ENCODE results near the gene MAPKAPK2.

MAPKAPK2 gene

GRCh38 chr1:206699000-206699586, 14.4 kb downstream of the MAPKAPK2 start:
- CTCF ChIA-PET = no interaction called here
- no peaks in the 10 kb centered on the region for H3K9me3 ChIP-seq (ENCODE audit: control insufficient read depth, insufficient read depth, low read depth, low read length)
- POLR2A ChIA-PET = no interaction called here
- 0 out of 2 replicates have a peak, but pooled peaks cover 2% of the 10 kb centered on the region for H3K4me1 ChIP-seq (ENCODE audit: control insufficient read depth, insufficient read depth, low read length)
- H3K27ac ChIP-seq (ENCODE audit: extremely low read depth, low read depth, low read length) = no peak overlapping the region
- no peak for TF ChIP-seq PBX3 (CRISPR knock-in tag; IDR thresholded peaks at IDR 0.05)
- no peak for TF ChIP-seq ZNF692 (tag by site-specific recombination; IDR thresholded peaks at IDR 0.05)
- no peak for TF ChIP-seq ZEB2 (tag by site-specific recombination; IDR thresholded peaks at IDR 0.05)
- no peak for TF ChIP-seq ZNF391 (tag by site-specific recombination; IDR thresholded peaks at IDR 0.05; ENCODE audit: borderline replicate concordance, low read depth)
- TF ChIP-seq ZNF558 (tag by site-specific recombination; IDR thresholded peaks at IDR 0.05) = no peak
- TF ChIP-seq ZNF707 (tag by site-specific recombination; IDR thresholded peaks at IDR 0.05) = no peak
- TF ChIP-seq YY2 (tag by site-specific recombination; IDR thresholded peaks at IDR 0.05) = no peak
- no peak for TF ChIP-seq ZNF658 (tag by site-specific recombination; IDR thresholded peaks at IDR 0.05)
- no peak for TF ChIP-seq PRDM4 (tag by site-specific recombination; IDR thresholded peaks at IDR 0.05)
- no peak for TF ChIP-seq ZNF629 (tag by site-specific recombination; IDR thresholded peaks at IDR 0.05)
- H3K36me3 ChIP-seq (ENCODE audit: control insufficient read depth in 2 of 2, insufficient read depth in 1 of 2, low read length in 2 of 2) = peaks cover 0 to 6% of the 10 kb centered on the region in 2 experiments; a peak in 1 of 3 replicates
- no peak overlapping the region for H3K4me3 ChIP-seq (ENCODE audit: low read depth, low read length)

- no peak overlapping the region for H3K4me3 ChIP-seq (ENCODE audit: low read depth, low read length)
- POLR2A ChIA-PET = no interaction called here
- H3K27ac ChIP-seq (ENCODE audit: extremely low read depth, low read depth, low read length) = no peak overlapping the region
- no peaks in the 10 kb centered on the region for H3K9me3 ChIP-seq (ENCODE audit: control insufficient read depth, insufficient read depth, low read depth, low read length)
- TF ChIP-seq ZNF366 (tag by site-specific recombination; conservative IDR thresholded peaks at IDR 0.05) (peak; percentile 53), ZBTB44 (tag by site-specific recombination; IDR thresholded peaks at IDR 0.05) (no peak)
- CTCF ChIA-PET = interaction anchor here (0.7 kb wide), 2 partner anchors 26 to 921 kb away, joined by 3 read pairs; no protein-coding TSS in a partner anchor
- H3K36me3 ChIP-seq (ENCODE audit: control insufficient read depth in 2 of 2, insufficient read depth in 1 of 2, low read length in 2 of 2) = peaks cover 0 to 6% of the 10 kb centered on the region in 2 experiments; a peak in 1 of 3 replicates
- 0 out of 2 replicates have a peak, but pooled peaks cover 2% of the 10 kb centered on the region for H3K4me1 ChIP-seq (ENCODE audit: control insufficient read depth, insufficient read depth, low read length)
These were observed 14.9 kb downstream of the MAPKAPK2 start for GRCh38 chr1:206699626-206700025.

GRCh38 chr1:206700445-206701036, 15.8 kb downstream of the MAPKAPK2 start:
- CTCF ChIA-PET = interaction anchor here (0.5 to 1.3 kb wide), 6 partner anchors 14 to 920 kb away, joined by 3 to 4 read pairs (median 4); no protein-coding TSS in a partner anchor
- TF ChIP-seq ZFHX2 (tag by site-specific recombination; conservative IDR thresholded peaks at IDR 0.05) = no peak
- TF ChIP-seq PRDM10 (tag by site-specific recombination; IDR thresholded peaks at IDR 0.05) = peak; percentile 36; the same call in 1 of the 2 replicates
- TF ChIP-seq ZNF449 (tag by site-specific recombination; IDR thresholded peaks at IDR 0.05) = no peak
- TF ChIP-seq ZNF211 (tag by site-specific recombination; IDR thresholded peaks at IDR 0.05; ENCODE audit: low read depth) = no peak
- TF ChIP-seq SCRT2 (tag by site-specific recombination; IDR thresholded peaks at IDR 0.05) = peak; percentile 88

More at GRCh38 chr1:206700445-206701036, 15.8 kb downstream of the MAPKAPK2 start:
- no peaks in the 10 kb centered on the region for H3K9me3 ChIP-seq (ENCODE audit: control insufficient read depth, insufficient read depth, low read depth, low read length)
- H3K4me1 ChIP-seq (ENCODE audit: control insufficient read depth, insufficient read depth, low read length) = 0 out of 2 replicates have a peak, but pooled peaks cover 2% of the 10 kb centered on the region
- no peak overlapping the region for H3K27ac ChIP-seq (ENCODE audit: extremely low read depth, low read depth, low read length)
- H3K36me3 ChIP-seq (ENCODE audit: control insufficient read depth in 2 of 2, insufficient read depth in 1 of 2, low read length in 2 of 2) = peaks cover 0 to 6% of the 10 kb centered on the region in 2 experiments; a peak in 1 of 3 replicates
- POLR2A ChIA-PET = interaction anchor here (0.6 kb wide), 1 partner anchor 9 kb away, joined by 3 read pairs; no protein-coding TSS in a partner anchor
- no peak overlapping the region for H3K4me3 ChIP-seq (ENCODE audit: low read depth, low read length)

Measured in HEK293 (cell line).